ELF-1 (cell line): Measurements from ENCODE around the gene MORF4L1.
"Not testable (repeated sequence)": the region's sequence is repeated elsewhere in the genome, so short reads cannot be mapped to it uniquely, and the experiment has no call there.

ENCODE experiments used
- DNase-seq: peaks from one replicate; pipeline ENCODE4 v3.0.0-alpha.2; 2016; ENCODE audit warnings: low read depth, low spot score

Gene MORF4L1

GRCh38 chr15:78859971-78860719 lies 12.5 kb upstream of the MORF4L1 start:
- peak; percentile 89 for DNase-seq

- not testable (repeated sequence) for DNase-seq
These were observed 7.1 kb upstream of the MORF4L1 start for GRCh38 chr15:78865585-78865984.

GRCh38 chr15:78866031-78866430 lies 6.7 kb upstream of the MORF4L1 start:
- DNase-seq: not testable (repeated sequence)

- no peak for DNase-seq
These were observed 5.9 kb upstream of the MORF4L1 start for GRCh38 chr15:78866803-78867202.

- no peak for DNase-seq
These were observed 4.3 kb upstream of the MORF4L1 start for GRCh38 chr15:78868366-78868765.

GRCh38 chr15:78871483-78872127 lies 1.1 kb upstream of the MORF4L1 start:
- not testable (repeated sequence) for DNase-seq

- DNase-seq: peak; percentile 98
These were observed 492 bp downstream of the MORF4L1 start for GRCh38 chr15:78872972-78873792.

GRCh38 chr15:78873793-78874765 lies 1.4 kb downstream of the MORF4L1 start:
- peak; percentile 45 for DNase-seq

- DNase-seq: peak; percentile 43
These were observed 2.6 kb downstream of the MORF4L1 start for GRCh38 chr15:78875107-78875914.

- peak; percentile 36 for DNase-seq
These were observed 4.3 kb downstream of the MORF4L1 start for GRCh38 chr15:78876954-78877353.

- DNase-seq: no peak
These were observed 5.7 kb downstream of the MORF4L1 start for GRCh38 chr15:78878356-78878755.

GRCh38 chr15:78879517-78880241 lies 7.0 kb downstream of the MORF4L1 start:
- DNase-seq: no peak

GRCh38 chr15:78880242-78880533 lies 7.5 kb downstream of the MORF4L1 start:
- no peak for DNase-seq

- DNase-seq: no peak
These were observed 8.1 kb downstream of the MORF4L1 start for GRCh38 chr15:78880813-78881212.

GRCh38 chr15:78881681-78882080 lies 9.0 kb downstream of the MORF4L1 start:
- no peak for DNase-seq

GRCh38 chr15:78889000-78889399 lies 16.3 kb downstream of the MORF4L1 start:
- no peak for DNase-seq

- DNase-seq: no peak
These were observed 20.8 kb downstream of the MORF4L1 start for GRCh38 chr15:78893538-78893937.

GRCh38 chr15:78895471-78895870 lies 22.8 kb downstream of the MORF4L1 start:
- no peak for DNase-seq

GRCh38 chr15:78898540-78898939 lies 25.9 kb downstream of the MORF4L1 start:
- no peak for DNase-seq
